Endothelial cell of umbilical vein (primary cell): ENCODE data around the gene ASS1.

ENCODE experiments used
- CTCF ChIP-seq, 2 donors: IDR thresholded peaks; 1 replicate in 1 of 2; 2 replicates in 1 of 2; pipeline ENCODE4 v1.5.1; 2011; ENCODE audit warnings: low read length in 2 of 2, mild to moderate bottlenecking in 2 of 2, moderate library complexity in 2 of 2, control low read depth in 1 of 2, inconsistent platforms in 1 of 2, low read depth in 1 of 2; ENCODE audit not compliant: insufficient read depth in 1 of 2; ENCODE audit errors: extremely low read depth in 1 of 2
- EZH2 ChIP-seq: IDR thresholded peaks from 2 replicates; pipeline ENCODE4 v1.6.1; 2012; ENCODE audit warnings: borderline replicate concordance, low read depth, mild to moderate bottlenecking, moderate library complexity, low read length, inconsistent platforms; ENCODE audit not compliant: severe bottlenecking
- FOS ChIP-seq: IDR thresholded peaks from 2 replicates; pipeline ENCODE4 v1.6.1; 2011; ENCODE audit warnings: mild to moderate bottlenecking, low read length, moderate library complexity, borderline replicate concordance; ENCODE audit not compliant: insufficient read depth
- GATA2 ChIP-seq: IDR thresholded peaks from 2 replicates; pipeline ENCODE4 v1.7.0; 2011; ENCODE audit warnings: low read depth, mild to moderate bottlenecking, moderate library complexity, mixed read lengths, low read length; ENCODE audit not compliant: insufficient read length, insufficient read depth
- MAX ChIP-seq: IDR thresholded peaks from 2 replicates; pipeline ENCODE4 v1.6.1; 2011; ENCODE audit not compliant: insufficient read depth, insufficient read length
- MYC ChIP-seq: IDR thresholded peaks from one replicate; pipeline ENCODE4 v1.6.1; 2011; ENCODE audit warnings: mild to moderate bottlenecking, low read depth, low read length
- POLR2A ChIP-seq: IDR thresholded peaks from 2 replicates; pipeline ENCODE4 v1.6.1; 2012; ENCODE audit warnings: low read depth, mild to moderate bottlenecking, control low read depth, low read length
- POLR2AphosphoS5 ChIP-seq: IDR thresholded peaks from 2 replicates; pipeline ENCODE4 v1.6.1; 2012; ENCODE audit warnings: low read depth, mild to moderate bottlenecking, control low read depth, low read length, moderate library complexity; ENCODE audit not compliant: insufficient read depth

DNA sequence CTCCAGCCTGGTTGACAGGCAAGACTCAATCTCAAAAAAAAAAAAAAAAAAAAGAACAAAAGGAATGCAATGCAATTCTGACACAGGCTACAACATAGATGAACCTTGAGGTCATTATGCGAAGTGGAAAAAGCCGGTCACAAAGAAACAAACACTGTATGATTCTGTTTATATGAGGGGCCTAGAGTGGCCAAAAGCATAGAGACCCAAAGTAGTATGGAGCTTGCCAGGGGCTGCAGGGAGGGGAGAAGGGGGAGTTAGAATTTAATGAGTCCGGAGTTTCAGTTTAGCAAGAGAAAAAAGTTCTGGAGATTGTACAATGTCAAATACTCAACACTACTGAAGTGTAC is 33.2 kb upstream of the ASS1 start:
- TF ChIP-seq CTCF (IDR thresholded peaks at IDR 0.05; ENCODE audit: extremely low read depth in 1 of 2, insufficient read depth in 1 of 2, low read depth in 1 of 2, low read length in 2 of 2) (no peak), MAX (no peak), FOS (no peak), EZH2 (no peak), POLR2AphosphoS5 (no peak), POLR2A (no peak), MYC (no peak), GATA2 (no peak)
